Vagina (tissue), 2 donors: ENCODE data around the gene SNAP47. TPM values are rescaled to one million over a fixed set of nuclear protein-coding genes. Genes with fewer than 3 reads are reported as not detected.

Experiments
- DNase-seq, 2 donors: peaks; one replicate each; pipeline ENCODE4 v3.0.0-alpha.2; 2017; ENCODE audit errors: extremely low spot score in 2 of 2
- H3K27ac ChIP-seq: fragments of 200-600 bp; sonication (generic); one replicate; pipeline ENCODE4 v1.5.1; 2019
- H3K27me3 ChIP-seq: fragments of 200-600 bp; sonication (generic); one replicate; pipeline ENCODE4 v1.5.1; 2019
- H3K36me3 ChIP-seq, 2 donors: fragments of 200-600 bp; sonication (generic); one replicate each; pipeline ENCODE4 v1.5.1; 2017 to 2019
- H3K4me1 ChIP-seq: fragments of 200-600 bp; sonication (generic); one replicate; pipeline ENCODE4 v1.5.1; 2019
- H3K4me3 ChIP-seq, 2 donors: fragments of 200-600 bp; sonication (generic); 1 replicate in 1 of 2; 2 replicates in 1 of 2; pipeline ENCODE4 v1.5.1; 2016 to 2019
- H3K9me3 ChIP-seq: fragments of 200-600 bp; sonication (generic); one replicate; pipeline ENCODE4 v1.5.1; 2019
- CTCF ChIP-seq, 3 experiments: fragments of 450-650 bp in 2 of 3; fragments of 200-600 bp in 1 of 3; sonication (generic) in 1 of 3; IDR thresholded peaks; one replicate each; pipeline ENCODE4 v1.5.1; 2017 to 2019; ENCODE audit warnings: antibody characterized with exemption in 3 of 3, mild to moderate bottlenecking in 2 of 3, moderate library complexity in 2 of 3
- POLR2A ChIP-seq, 2 donors: fragments of 450-650 bp; IDR thresholded peaks; one replicate each; pipeline ENCODE4 v1.6.1; 2017; ENCODE audit warnings: antibody characterized with exemption in 2 of 2, mild to moderate bottlenecking in 2 of 2, moderate library complexity in 2 of 2
- POLR2AphosphoS5 ChIP-seq, 2 donors: sonication (generic); formaldehyde crosslinking; IDR thresholded peaks; one replicate each; pipeline ENCODE4 v1.9.0; 2017; ENCODE audit warnings: antibody characterized with exemption in 2 of 2, mild to moderate bottlenecking in 2 of 2, low read depth in 1 of 2; ENCODE audit not compliant: insufficient read depth in 1 of 2
- intact Hi-C: fragments of 100-400 bp; cut with DNase I; formaldehyde crosslinking; loops from one replicate; pipeline ENCODE4 v1.15.1; 2023
- total RNA-seq: library from RNA; depleted of rRNA; stranded (reverse); fragments of >200 nt; gene quantifications from one replicate; pipeline ENCODE4 v1.2.3, GENCODE V29; 2016

The SNAP47 gene
- total RNA-seq, 1 donor from 2014 or later, result 28.7 TPM

- peaks cover 47% of the 10 kb centered on the region for H3K4me1 ChIP-seq
- H3K27me3 ChIP-seq, result no peaks in the 10 kb centered on the region
- peak overlapping the region; percentile 81 for H3K27ac ChIP-seq
- intact Hi-C loops, result no loop called here
- H3K4me3 ChIP-seq, result peak overlapping the region; percentile 63 to 66
- TF ChIP-seq CTCF (IDR thresholded peaks at IDR 0.05), result no peak
- no peak for TF ChIP-seq POLR2AphosphoS5 (IDR thresholded peaks at IDR 0.05; ENCODE audit: insufficient read depth in 1 of 2, low read depth in 1 of 2)
- no peak for TF ChIP-seq POLR2A (IDR thresholded peaks at IDR 0.05)
- no peaks in the 10 kb centered on the region for H3K9me3 ChIP-seq
- H3K36me3 ChIP-seq, result peaks cover 0 to 7% of the 10 kb centered on the region in 2 donors
- DNase-seq, result no peak
Observed at GRCh38 chr1:227729144-227729880, 5.9 kb upstream of the SNAP47 start.

- no peaks in the 10 kb centered on the region for H3K27me3 ChIP-seq
- DNase-seq, result no peak
- TF ChIP-seq POLR2AphosphoS5 (IDR thresholded peaks at IDR 0.05; ENCODE audit: insufficient read depth in 1 of 2, low read depth in 1 of 2), result no peak
- no peak for TF ChIP-seq POLR2A (IDR thresholded peaks at IDR 0.05)
- peak in 2 of 3 experiments; percentile 23 to 58 for TF ChIP-seq CTCF (IDR thresholded peaks at IDR 0.05)
- H3K4me1 ChIP-seq, result peaks cover 51% of the 10 kb centered on the region
- peaks cover 0 to 7% of the 10 kb centered on the region in 2 donors for H3K36me3 ChIP-seq
- H3K9me3 ChIP-seq, result no peaks in the 10 kb centered on the region
- H3K27ac ChIP-seq, result peak overlapping the region; percentile 81
- H3K4me3 ChIP-seq, result no peak overlapping the region
- intact Hi-C loops, result loop anchor here (10.0 kb wide), 1 partner anchor 355 kb away; the partner anchor contains the start of gene ARF1
Observed at GRCh38 chr1:227729881-227730629, 5.2 kb upstream of the SNAP47 start.

GRCh38 chr1:227730630-227731151, 4.5 kb upstream of the SNAP47 start:
- H3K27me3 ChIP-seq, result no peaks in the 10 kb centered on the region
- no peaks in the 10 kb centered on the region for H3K9me3 ChIP-seq
- peaks cover 0 to 7% of the 10 kb centered on the region in 2 donors for H3K36me3 ChIP-seq
- peaks cover 51% of the 10 kb centered on the region for H3K4me1 ChIP-seq
- TF ChIP-seq POLR2A (IDR thresholded peaks at IDR 0.05) (no peak), POLR2AphosphoS5 (IDR thresholded peaks at IDR 0.05; ENCODE audit: insufficient read depth in 1 of 2, low read depth in 1 of 2) (no peak), CTCF (IDR thresholded peaks at IDR 0.05) (no peak)
- no peak for DNase-seq
- peak overlapping the region; percentile 1 for H3K27ac ChIP-seq
- H3K4me3 ChIP-seq, result no peak overlapping the region
- intact Hi-C loops, result loop anchor here (10.0 kb wide), 1 partner anchor 354 kb away; the partner anchor contains the start of gene ARF1

GRCh38 chr1:227731241-227731677, 4.0 kb upstream of the SNAP47 start:
- no peak for TF ChIP-seq POLR2AphosphoS5 (IDR thresholded peaks at IDR 0.05; ENCODE audit: insufficient read depth in 1 of 2, low read depth in 1 of 2)
- TF ChIP-seq POLR2A (IDR thresholded peaks at IDR 0.05), result no peak
- TF ChIP-seq CTCF (IDR thresholded peaks at IDR 0.05), result no peak
- DNase-seq, result no peak
- Histone ChIP-seq H3K4me3 (no peak overlapping the region), H3K27ac (no peak overlapping the region), H3K27me3 (no peaks in the 10 kb centered on the region), H3K4me1 (peaks cover 57% of the 10 kb centered on the region), H3K9me3 (no peaks in the 10 kb centered on the region), H3K36me3 (peaks cover 0 to 7% of the 10 kb centered on the region in 2 donors)
- intact Hi-C loops, result loop anchor here (10.0 kb wide), 1 partner anchor 354 kb away; the partner anchor contains the start of gene ARF1
